ENCODE data around the gene SLC19A1.
"Not testable (repeated sequence)": the region's sequence is repeated elsewhere in the genome, so short reads cannot be mapped to it uniquely, and the experiment has no call there.

Gene SLC19A1

DNA sequence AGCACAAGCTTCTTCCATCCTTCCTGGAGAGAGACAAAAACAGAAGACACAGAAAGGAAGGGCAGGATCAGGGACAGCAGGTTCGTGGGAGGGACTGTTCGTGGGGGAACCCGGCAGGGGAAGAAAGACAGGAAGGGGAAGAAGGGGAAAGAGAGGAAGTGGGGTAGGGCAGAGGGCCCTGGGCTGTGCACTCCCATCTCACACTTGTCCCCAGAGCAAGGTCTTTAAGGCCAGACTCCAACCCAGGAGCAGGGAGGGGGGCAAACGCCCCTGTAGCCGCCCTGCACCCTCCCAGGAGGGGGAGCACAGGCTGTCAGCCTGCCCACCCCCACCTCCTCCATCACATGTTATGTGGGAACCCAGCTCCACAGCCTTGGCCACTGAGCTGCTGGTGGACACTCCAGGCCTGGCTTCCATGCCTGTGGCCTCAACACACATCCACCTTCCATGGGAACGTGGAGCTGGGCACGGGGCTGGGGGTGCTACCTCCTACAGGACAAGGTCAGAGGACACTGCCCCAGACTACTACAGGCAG lies 9.3 kb downstream of the SLC19A1 start:
- peaks cover 23% of the 10 kb centered on the region in 2 donors for H3K4me1 ChIP-seq (ENCODE audit: control insufficient read depth in 2 of 2, insufficient read depth in 2 of 2, low read length in 2 of 2)
- H3K27ac ChIP-seq (ENCODE audit: low read depth in 2 of 2, low read length in 2 of 2), result peak overlapping the region; percentile 70 to 90
- H3K27me3 ChIP-seq (ENCODE audit: control insufficient read depth in 2 of 2, insufficient read depth in 2 of 2, low read length in 2 of 2), result no peaks in the 10 kb centered on the region
- H3K4me3 ChIP-seq (ENCODE audit: low read length in 2 of 2), result peak overlapping the region; percentile 46 to 48
- peaks cover 12 to 16% of the 10 kb centered on the region in 2 donors for H3K36me3 ChIP-seq (ENCODE audit: control insufficient read depth in 2 of 2, insufficient read depth in 2 of 2, low read length in 2 of 2)
- H3K9ac ChIP-seq (ENCODE audit: low read depth in 1 of 2, low read length in 2 of 2), result peak overlapping the region; percentile 47 to 65
- H3K9me3 ChIP-seq (ENCODE audit: control insufficient read depth in 2 of 2, low read length in 2 of 2), result no peaks in the 10 kb centered on the region

DNA sequence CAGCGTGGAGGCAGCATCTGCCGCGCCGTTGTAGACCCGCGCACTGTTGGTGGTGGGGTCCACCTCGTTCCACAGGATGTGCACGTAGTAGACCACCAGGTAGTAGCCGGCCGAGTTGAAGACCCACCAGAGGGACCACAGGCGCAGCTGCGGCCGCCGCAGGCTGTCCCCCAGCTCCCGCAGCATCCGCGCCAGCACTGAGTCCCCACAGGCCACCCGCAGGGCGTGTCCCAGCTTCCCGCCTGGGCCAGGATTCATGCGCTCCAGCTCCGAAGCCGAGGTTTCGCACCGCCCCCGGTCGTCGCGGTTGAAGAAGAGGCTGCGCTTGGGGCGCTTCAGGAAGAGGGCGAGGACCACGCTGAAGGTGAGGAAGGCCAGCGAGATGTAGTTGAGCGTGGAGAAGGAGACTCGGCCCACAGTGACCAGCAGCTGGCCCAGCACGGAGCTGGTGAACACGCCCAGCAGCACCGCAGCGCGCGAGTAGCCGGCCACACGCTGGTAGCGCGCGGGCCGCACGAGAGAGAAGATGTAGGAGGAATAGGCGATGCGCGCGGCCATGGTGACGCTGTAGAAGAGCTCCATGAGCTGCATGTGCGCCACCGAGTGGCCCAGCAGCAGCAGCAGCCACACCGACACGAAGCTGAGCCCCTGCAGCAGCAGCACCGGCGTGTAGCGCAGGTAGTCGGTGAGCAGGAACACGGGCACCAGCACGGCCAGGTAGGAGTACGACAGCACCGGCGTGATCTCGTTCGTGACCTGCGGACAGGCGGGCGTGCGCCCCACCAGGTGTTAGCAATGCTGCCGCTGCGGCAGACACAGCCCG lies 10.6 kb downstream of the SLC19A1 start:
- H3K4me1 ChIP-seq (ENCODE audit: control insufficient read depth in 2 of 2, insufficient read depth in 2 of 2, low read length in 2 of 2), result peaks cover 23% of the 10 kb centered on the region in 2 donors
- peaks cover 12 to 16% of the 10 kb centered on the region in 2 donors for H3K36me3 ChIP-seq (ENCODE audit: control insufficient read depth in 2 of 2, insufficient read depth in 2 of 2, low read length in 2 of 2)

DNA sequence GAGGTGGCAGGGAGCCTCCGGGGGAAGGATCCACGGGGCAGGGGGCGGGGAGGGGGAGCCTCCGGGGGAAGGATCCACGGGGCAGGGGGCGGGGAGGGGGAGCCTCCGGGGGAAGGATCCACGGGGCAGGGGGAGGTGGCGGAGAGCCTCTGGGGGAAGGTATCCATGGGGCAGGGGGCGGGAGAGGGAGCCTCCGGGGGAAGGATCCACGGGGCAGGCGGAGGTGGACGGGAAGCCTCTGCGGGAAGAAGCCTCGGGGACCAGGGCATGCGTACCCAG lies 11.2 kb downstream of the SLC19A1 start:
- Histone ChIP-seq H3K4me1 (ENCODE audit: control insufficient read depth in 2 of 2, insufficient read depth in 2 of 2, low read length in 2 of 2) (peaks cover 23% of the 10 kb centered on the region in 2 donors), H3K36me3 (ENCODE audit: control insufficient read depth in 2 of 2, insufficient read depth in 2 of 2, low read length in 2 of 2) (peaks cover 12 to 16% of the 10 kb centered on the region in 2 donors)
- H3K9me3 ChIP-seq (ENCODE audit: control insufficient read depth in 2 of 2, low read length in 2 of 2); H3K27ac ChIP-seq (ENCODE audit: low read depth in 2 of 2, low read length in 2 of 2); H3K27me3 ChIP-seq (ENCODE audit: control insufficient read depth in 2 of 2, insufficient read depth in 2 of 2, low read length in 2 of 2); H3K4me3 ChIP-seq (ENCODE audit: low read length in 2 of 2); H3K9ac ChIP-seq (ENCODE audit: low read depth in 1 of 2, low read length in 2 of 2): not testable (repeated sequence)

More for the DNA sequence above, 10.6 kb downstream of the SLC19A1 start:
- no peaks in the 10 kb centered on the region for H3K9me3 ChIP-seq (ENCODE audit: control insufficient read depth in 2 of 2, low read length in 2 of 2)
- H3K27me3 ChIP-seq (ENCODE audit: control insufficient read depth in 2 of 2, insufficient read depth in 2 of 2, low read length in 2 of 2), result no peaks in the 10 kb centered on the region
- H3K4me3 ChIP-seq (ENCODE audit: low read length in 2 of 2), result no peak overlapping the region
- no peak overlapping the region for H3K27ac ChIP-seq (ENCODE audit: low read depth in 2 of 2, low read length in 2 of 2)
- H3K9ac ChIP-seq (ENCODE audit: low read depth in 1 of 2, low read length in 2 of 2), result no peak overlapping the region

DNA sequence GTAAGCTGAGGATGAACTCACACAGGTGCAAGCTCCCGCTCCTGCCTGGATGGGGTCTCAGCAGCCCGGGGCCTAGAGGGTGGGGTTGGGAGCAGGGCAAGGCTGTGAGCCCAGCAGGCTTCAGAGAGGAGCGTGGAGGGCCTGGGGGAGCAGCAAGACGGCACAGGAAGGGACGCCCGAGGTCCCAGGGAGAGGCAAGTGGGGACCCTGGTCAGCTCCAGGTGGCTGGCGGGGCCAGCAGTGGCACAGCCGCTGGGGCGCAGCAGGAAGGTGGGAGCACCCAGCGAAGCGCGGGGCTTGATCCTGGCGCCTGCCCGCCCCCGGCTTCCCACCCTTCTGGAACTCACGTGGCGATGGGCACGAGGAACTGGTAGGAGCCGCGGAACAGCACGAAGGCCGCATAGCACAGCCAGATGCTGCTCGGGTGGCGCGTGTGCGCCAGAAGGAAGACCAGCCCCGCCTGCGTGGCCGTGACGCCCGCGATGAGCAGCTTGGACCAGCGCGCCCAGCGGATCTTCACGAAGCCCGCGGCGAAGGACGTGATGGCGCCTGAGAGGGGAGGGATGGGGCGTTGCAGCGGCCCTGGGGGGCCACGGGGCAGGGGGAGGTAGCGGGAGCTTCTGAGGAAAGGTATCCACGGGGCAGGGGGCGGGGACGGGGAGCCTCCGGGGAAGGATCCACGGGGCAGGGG lies 11.7 kb downstream of the SLC19A1 start:
- Histone ChIP-seq H3K9me3 (ENCODE audit: control insufficient read depth in 2 of 2, low read length in 2 of 2) (no peaks in the 10 kb centered on the region), H3K4me3 (ENCODE audit: low read length in 2 of 2) (no peak overlapping the region), H3K4me1 (ENCODE audit: control insufficient read depth in 2 of 2, insufficient read depth in 2 of 2, low read length in 2 of 2) (peaks cover 23 to 24% of the 10 kb centered on the region in 2 donors), H3K27ac (ENCODE audit: low read depth in 2 of 2, low read length in 2 of 2) (no peak overlapping the region), H3K36me3 (ENCODE audit: control insufficient read depth in 2 of 2, insufficient read depth in 2 of 2, low read length in 2 of 2) (peaks cover 12 to 16% of the 10 kb centered on the region in 2 donors), H3K27me3 (ENCODE audit: control insufficient read depth in 2 of 2, insufficient read depth in 2 of 2, low read length in 2 of 2) (no peaks in the 10 kb centered on the region), H3K9ac (ENCODE audit: low read depth in 1 of 2, low read length in 2 of 2) (no peak overlapping the region)

DNA sequence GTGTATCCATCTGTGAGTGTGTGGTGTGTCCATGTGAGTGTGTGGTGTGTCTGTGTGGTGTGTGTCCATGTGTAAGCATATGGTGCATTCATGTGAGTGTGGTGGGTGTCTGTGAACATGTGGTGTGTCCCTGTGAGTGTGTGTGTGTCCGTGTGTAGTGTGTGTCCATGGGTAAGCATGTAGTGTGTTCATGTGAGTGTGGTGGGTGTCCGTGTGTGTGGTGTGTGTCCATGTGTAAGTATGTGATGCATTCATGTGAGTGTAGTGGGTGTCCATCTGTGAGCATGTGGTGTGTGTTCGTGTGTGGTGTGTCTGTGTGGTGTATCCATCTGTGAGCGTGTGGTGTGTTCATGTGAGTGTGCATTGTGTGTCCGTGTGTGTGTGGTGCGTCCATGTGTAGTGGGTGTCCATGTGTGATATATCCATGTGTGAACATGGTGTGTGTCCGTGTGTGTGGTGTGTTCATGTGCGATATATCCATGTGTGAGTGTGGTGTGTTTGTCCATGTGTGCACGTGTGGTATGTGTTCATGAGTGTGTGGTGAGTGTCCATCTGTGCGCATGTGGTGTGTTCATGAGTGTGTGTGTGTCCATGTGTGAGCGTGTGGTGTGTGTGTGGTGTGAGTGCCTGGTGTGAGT lies 12.3 kb downstream of the SLC19A1 start:
- peaks cover 26 to 29% of the 10 kb centered on the region in 2 donors for H3K4me1 ChIP-seq (ENCODE audit: control insufficient read depth in 2 of 2, insufficient read depth in 2 of 2, low read length in 2 of 2)

DNA sequence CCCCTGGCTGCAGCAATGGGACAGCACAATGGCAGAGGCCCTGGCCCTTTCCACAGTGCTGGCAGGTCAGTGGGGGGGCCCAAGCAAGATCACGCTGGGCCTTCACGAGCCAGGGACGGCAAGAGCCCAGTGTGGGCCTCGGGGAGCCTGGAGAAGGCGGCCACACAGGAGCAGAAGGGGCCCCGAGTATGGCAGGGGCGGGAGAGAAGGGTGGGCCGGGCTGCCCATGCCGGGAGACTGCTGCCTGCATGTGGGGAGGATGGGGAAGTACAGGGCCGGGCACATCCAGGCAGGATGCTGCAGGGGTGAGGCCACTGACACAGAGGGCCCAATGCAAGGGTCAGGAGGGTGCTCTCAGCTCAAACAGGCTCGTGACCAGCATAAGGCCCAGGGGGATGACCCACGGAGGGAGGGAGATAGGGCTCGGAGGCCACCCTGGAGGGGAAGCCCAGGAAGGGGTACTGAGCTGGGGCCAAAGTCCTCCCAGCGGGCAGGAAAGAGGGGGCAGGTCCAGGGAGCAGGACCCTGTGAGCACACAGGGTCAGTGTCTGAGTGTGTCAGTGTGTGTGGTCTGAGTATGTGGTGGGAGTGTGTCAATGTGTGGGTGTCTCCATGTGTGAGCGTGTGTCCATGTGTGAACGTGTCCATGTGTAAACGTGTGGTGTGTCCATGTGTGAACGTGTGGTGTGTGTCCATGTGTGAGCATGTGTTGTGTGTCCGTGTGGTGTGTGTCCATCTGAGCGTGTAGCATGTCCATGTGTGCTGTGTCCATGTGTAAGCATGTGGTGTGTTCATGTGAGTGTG lies 13.1 kb downstream of the SLC19A1 start:
- H3K27ac ChIP-seq (ENCODE audit: low read depth in 2 of 2, low read length in 2 of 2), result no peak overlapping the region
- H3K36me3 ChIP-seq (ENCODE audit: control insufficient read depth in 2 of 2, insufficient read depth in 2 of 2, low read length in 2 of 2), result peaks cover 12 to 16% of the 10 kb centered on the region in 2 donors

More for the DNA sequence above, 12.3 kb downstream of the SLC19A1 start:
- Histone ChIP-seq H3K4me3 (ENCODE audit: low read length in 2 of 2) (no peak overlapping the region), H3K27me3 (ENCODE audit: control insufficient read depth in 2 of 2, insufficient read depth in 2 of 2, low read length in 2 of 2) (no peaks in the 10 kb centered on the region), H3K27ac (ENCODE audit: low read depth in 2 of 2, low read length in 2 of 2) (no peak overlapping the region), H3K36me3 (ENCODE audit: control insufficient read depth in 2 of 2, insufficient read depth in 2 of 2, low read length in 2 of 2) (peaks cover 12 to 16% of the 10 kb centered on the region in 2 donors), H3K9ac (ENCODE audit: low read depth in 1 of 2, low read length in 2 of 2) (no peak overlapping the region), H3K9me3 (ENCODE audit: control insufficient read depth in 2 of 2, low read length in 2 of 2) (no peaks in the 10 kb centered on the region)

DNA sequence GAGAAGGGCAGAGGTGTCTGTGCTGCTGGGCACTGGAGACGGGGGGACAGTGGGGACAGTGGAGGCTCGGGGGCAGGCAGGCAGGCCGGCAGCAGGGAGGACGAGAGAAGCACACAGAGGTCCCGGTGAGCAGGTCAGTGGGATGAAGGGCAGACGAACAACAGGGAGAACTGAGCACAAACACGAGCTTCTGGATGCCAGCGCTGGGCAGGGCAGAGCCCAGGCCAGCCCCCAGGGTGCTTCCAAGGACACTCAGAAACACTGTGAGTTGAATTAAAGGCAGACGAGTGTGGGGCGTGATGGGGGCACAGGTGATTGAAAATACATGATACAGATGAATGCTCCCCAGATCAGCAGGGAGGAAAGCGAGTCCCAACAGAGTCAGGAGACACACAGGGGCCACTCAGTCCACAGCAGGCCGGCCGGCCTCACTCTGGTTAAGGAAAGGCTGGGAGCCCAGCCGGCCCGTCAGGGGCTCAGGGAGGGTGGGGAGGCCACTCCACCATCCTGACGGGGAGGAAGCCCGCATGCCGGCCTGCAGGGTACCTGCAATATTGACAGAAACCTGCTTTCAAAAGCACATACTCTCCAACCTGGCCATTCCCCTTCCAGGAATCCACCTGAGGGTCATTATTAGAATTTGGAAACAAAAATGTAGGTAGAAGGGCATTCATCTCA lies 14.1 kb downstream of the SLC19A1 start:
- Histone ChIP-seq H3K36me3 (ENCODE audit: control insufficient read depth in 2 of 2, insufficient read depth in 2 of 2, low read length in 2 of 2) (peaks cover 12 to 16% of the 10 kb centered on the region in 2 donors), H3K27ac (ENCODE audit: low read depth in 2 of 2, low read length in 2 of 2) (no peak overlapping the region), H3K27me3 (ENCODE audit: control insufficient read depth in 2 of 2, insufficient read depth in 2 of 2, low read length in 2 of 2) (no peaks in the 10 kb centered on the region), H3K4me1 (ENCODE audit: control insufficient read depth in 2 of 2, insufficient read depth in 2 of 2, low read length in 2 of 2) (peaks cover 10 to 14% of the 10 kb centered on the region in 2 donors), H3K4me3 (ENCODE audit: low read length in 2 of 2) (no peak overlapping the region), H3K9me3 (ENCODE audit: control insufficient read depth in 2 of 2, low read length in 2 of 2) (no peaks in the 10 kb centered on the region), H3K9ac (ENCODE audit: low read depth in 1 of 2, low read length in 2 of 2) (no peak overlapping the region)

More for the DNA sequence above, 13.1 kb downstream of the SLC19A1 start:
- Histone ChIP-seq H3K9me3 (ENCODE audit: control insufficient read depth in 2 of 2, low read length in 2 of 2) (no peaks in the 10 kb centered on the region), H3K4me3 (ENCODE audit: low read length in 2 of 2) (no peak overlapping the region), H3K27me3 (ENCODE audit: control insufficient read depth in 2 of 2, insufficient read depth in 2 of 2, low read length in 2 of 2) (no peaks in the 10 kb centered on the region), H3K9ac (ENCODE audit: low read depth in 1 of 2, low read length in 2 of 2) (no peak overlapping the region), H3K4me1 (ENCODE audit: control insufficient read depth in 2 of 2, insufficient read depth in 2 of 2, low read length in 2 of 2) (peaks cover 19 to 24% of the 10 kb centered on the region in 2 donors)

DNA sequence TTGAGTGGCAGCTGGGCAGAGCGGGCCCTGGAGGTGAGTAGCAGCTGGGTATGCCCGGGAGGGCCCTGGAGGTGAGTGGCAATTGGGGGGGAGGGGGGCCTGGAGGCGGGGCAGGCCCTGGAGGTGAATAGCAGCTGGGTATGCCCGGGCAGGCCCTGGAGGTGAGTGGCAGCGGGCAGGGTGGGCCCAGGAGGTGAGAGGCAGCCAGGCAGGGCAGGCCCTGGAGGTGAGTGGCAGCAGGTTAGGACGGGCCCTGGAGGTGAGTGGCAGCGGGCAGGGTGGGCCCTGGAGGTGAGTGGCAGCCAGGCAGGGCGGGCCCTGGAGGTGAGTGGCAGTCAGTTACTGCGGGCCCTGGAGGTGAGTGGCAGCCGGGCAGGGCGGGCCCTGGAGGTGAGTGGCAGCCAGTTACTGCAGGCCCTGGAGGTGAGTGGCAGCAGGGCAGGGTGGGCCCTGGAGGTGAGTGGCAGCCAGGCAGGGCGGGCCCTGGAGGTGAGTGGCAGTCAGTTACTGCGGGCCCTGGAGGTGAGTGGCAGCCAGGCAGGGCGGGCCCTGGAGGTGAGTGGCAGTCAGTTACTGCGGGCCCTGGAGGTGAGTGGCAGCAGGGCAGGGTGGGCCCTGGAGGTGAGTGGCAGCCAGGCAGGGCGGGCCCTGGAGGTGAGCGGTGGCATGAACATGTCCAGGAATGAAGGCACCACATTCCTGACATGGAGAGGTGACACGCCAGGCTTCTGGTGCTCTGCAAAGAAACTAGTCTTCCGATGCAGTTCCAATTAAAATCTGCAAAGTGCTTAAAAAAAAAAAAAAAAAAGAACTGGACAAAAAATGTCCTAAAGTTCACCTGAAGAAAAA lies 14.9 kb downstream of the SLC19A1 start:
- not testable (repeated sequence) for H3K27me3 ChIP-seq (ENCODE audit: control insufficient read depth in 2 of 2, insufficient read depth in 2 of 2, low read length in 2 of 2); H3K4me1 ChIP-seq (ENCODE audit: control insufficient read depth in 2 of 2, insufficient read depth in 2 of 2, low read length in 2 of 2); H3K4me3 ChIP-seq (ENCODE audit: low read length in 2 of 2); H3K9ac ChIP-seq (ENCODE audit: low read depth in 1 of 2, low read length in 2 of 2); H3K27ac ChIP-seq (ENCODE audit: low read depth in 2 of 2, low read length in 2 of 2); H3K9me3 ChIP-seq (ENCODE audit: control insufficient read depth in 2 of 2, low read length in 2 of 2)
- peaks cover 12 to 18% of the 10 kb centered on the region in 2 donors for H3K36me3 ChIP-seq (ENCODE audit: control insufficient read depth in 2 of 2, insufficient read depth in 2 of 2, low read length in 2 of 2)
